ENCODE measurements around the gene COPS7A. TPM values are rescaled to one million over a fixed set of nuclear protein-coding genes. Genes with fewer than 3 reads are reported as not detected.
A peak's percentile ranks its signal among the peaks of the same experiment; 100 is the strongest.

The COPS7A gene
- total and polyA plus RNA-seq, 9 of the 15 experiments (the other 6 are each of a cell fraction or from before 2014, with no cell fraction given), result 12.7 to 36.0 (median 24.3) TPM

DNA sequence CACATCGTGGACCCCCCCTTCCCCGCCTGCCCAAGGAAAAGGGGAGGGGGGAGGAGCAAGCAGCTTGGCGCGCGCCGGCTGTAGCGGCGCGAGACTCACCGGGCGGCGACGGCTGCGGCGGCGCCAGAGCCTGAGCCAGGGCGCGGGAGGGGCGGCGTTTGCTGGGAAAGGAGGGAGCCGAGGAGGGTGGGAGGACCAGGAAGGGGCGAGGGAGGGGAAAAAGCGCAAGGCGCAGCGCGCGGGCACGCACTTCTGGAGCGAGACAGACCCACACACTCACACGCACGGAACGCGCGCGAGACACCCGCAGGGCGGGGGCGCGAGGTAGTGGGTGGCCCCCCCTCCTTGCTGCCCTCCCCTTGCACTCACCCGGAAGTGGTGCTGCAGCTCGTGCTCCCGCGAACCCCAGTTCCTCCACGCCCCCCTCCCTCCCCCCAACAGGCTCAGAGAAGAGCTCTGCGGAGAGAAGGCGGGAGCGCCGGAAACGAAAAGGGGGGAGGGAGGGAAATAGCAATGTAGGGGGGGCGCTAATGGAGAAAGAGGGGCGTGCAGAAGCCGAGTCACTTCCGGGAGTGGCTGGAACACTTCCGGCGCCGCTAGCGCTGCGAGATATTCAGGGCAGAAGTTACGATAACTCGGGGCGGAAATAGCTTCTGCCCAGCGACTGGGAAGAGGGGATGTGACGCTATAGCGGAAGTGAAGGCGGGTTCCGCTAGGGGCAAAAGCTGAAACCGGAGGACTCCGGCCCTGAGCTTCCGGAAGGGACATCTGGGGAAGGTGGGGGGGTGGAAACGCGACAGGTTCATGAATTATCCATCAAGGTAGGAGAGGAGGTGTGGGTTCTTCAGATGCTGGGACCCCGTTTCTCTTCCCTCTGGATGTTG lies 34.6 kb upstream of the COPS7A start, which contains the start of gene ZNF384 (continued):
- peak; percentile 93 for TF ChIP-seq POLR2G (IDR thresholded peaks at IDR 0.05; ENCODE audit: low read depth, low read length)
- TF ChIP-seq L3MBTL2 (IDR thresholded peaks at IDR 0.05), result 0 out of 2 replicates have a peak, but pooled peaks have one; percentile 17
- TF ChIP-seq, protein P1, sequence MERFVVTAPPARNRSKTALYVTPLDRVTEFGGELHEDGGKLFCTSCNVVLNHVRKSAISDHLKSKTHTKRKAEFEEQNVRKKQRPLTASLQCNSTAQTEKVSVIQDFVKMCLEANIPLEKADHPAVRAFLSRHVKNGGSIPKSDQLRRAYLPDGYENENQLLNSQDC (CRISPR knock-in tag; IDR thresholded peaks at IDR 0.05), result no peak
- no peak for TF ChIP-seq IRF1 (CRISPR knock-in tag; IDR thresholded peaks at IDR 0.05; ENCODE audit: borderline replicate concordance)
- TF ChIP-seq GATA2 (CRISPR knock-in tag; IDR thresholded peaks at IDR 0.05), result no peak
- no peak for TF ChIP-seq SLC30A9 (CRISPR knock-in tag; IDR thresholded peaks at IDR 0.05)
- TF ChIP-seq SRSF1 (IDR thresholded peaks at IDR 0.05; ENCODE audit: low read depth, low read length), result 0 out of 2 replicates have a peak, but pooled peaks have one; percentile 48
- TF ChIP-seq ZNF639 (CRISPR knock-in tag; conservative IDR thresholded peaks at IDR 0.05 in 1 of 2, IDR thresholded peaks at IDR 0.05 in 1 of 2), result peak in 1 of 2 experiments; percentile 97; a peak in 2 of 4 replicates
- TF ChIP-seq PHF20 (IDR thresholded peaks at IDR 0.05; ENCODE audit: partially characterized antibody), result peak; percentile 82
- peak; percentile 88 for TF ChIP-seq ZBTB7A (IDR thresholded peaks at IDR 0.05; ENCODE audit: borderline replicate concordance, control insufficient read depth, low read depth, low read length)
- TF ChIP-seq MYNN (IDR thresholded peaks at IDR 0.05), result peak; percentile 28; the same call in 1 of the 2 replicates
- TF ChIP-seq MYNN (CRISPR knock-in tag; IDR thresholded peaks at IDR 0.05), result no peak
- peak; percentile 52 for TF ChIP-seq GMEB1 (CRISPR knock-in tag; IDR thresholded peaks at IDR 0.05)
- TF ChIP-seq CSDE1 (IDR thresholded peaks at IDR 0.05), result no peak
- no peak for TF ChIP-seq TCFL5 (CRISPR knock-in tag; conservative IDR thresholded peaks at IDR 0.05)
- TF ChIP-seq, protein P2, sequence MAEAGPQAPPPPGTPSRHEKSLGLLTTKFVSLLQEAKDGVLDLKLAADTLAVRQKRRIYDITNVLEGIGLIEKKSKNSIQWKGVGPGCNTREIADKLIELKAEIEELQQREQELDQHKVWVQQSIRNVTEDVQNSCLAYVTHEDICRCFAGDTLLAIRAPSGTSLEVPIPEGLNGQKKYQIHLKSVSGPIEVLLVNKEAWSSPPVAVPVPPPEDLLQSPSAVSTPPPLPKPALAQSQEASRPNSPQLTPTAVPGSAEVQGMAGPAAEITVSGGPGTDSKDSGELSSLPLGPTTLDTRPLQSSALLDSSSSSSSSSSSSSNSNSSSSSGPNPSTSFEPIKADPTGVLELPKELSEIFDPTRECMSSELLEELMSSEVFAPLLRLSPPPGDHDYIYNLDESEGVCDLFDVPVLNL (CRISPR knock-in tag; IDR thresholded peaks at IDR 0.05; ENCODE audit: low read depth), result no peak
- TF ChIP-seq ZNF830 (CRISPR knock-in tag; IDR thresholded peaks at IDR 0.05), result no peak
- TF ChIP-seq, protein P3, sequence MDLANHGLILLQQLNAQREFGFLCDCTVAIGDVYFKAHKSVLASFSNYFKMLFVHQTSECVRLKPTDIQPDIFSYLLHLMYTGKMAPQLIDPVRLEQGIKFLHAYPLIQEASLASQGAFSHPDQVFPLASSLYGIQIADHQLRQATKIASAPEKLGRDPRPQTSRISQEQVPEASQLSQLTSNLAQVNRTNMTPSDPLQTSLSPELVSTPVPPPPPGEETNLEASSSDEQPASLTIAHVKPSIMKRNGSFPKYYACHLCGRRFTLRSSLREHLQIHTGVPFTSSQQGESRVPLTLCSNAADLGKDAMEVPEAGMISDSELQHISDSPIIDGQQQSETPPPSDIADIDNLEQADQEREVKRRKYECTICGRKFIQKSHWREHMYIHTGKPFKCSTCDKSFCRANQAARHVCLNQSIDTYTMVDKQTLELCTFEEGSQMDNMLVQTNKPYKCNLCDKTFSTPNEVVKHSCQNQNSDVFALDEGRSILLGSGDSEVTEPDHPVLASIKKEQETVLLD (IDR thresholded peaks at IDR 0.05), result peak; percentile 47; the same call in 1 of the 2 replicates
- no peak for TF ChIP-seq NCOA6 (IDR thresholded peaks at IDR 0.05)
- no peak for TF ChIP-seq BCOR (IDR thresholded peaks at IDR 0.05)
- no peak for TF ChIP-seq ZZZ3 (IDR thresholded peaks at IDR 0.05)
- TF ChIP-seq CBFA2T3 (IDR thresholded peaks at IDR 0.05), result no peak

All from K562 (cell line).